Breast epithelium (tissue), 4 donors: Measurements from ENCODE around the gene SRRM3. TPM values are rescaled to one million over a fixed set of nuclear protein-coding genes. Genes with fewer than 3 reads are reported as not detected.
"Not testable (repeated sequence)": the region's sequence is repeated elsewhere in the genome, so short reads cannot be mapped to it uniquely, and the experiment has no call there.

Source experiments
- DNase-seq, 2 donors: peaks; one replicate each; pipeline ENCODE4 v3.0.0-alpha.2; 2019; ENCODE audit warnings: low spot score in 2 of 2
- H3K27ac ChIP-seq, 2 donors: fragments of 200-600 bp; sonication (generic) in 1 of 2; one replicate each; pipeline ENCODE4 v1.5.1; 2016 to 2019; ENCODE audit warnings: mild to moderate bottlenecking in 1 of 2
- H3K27me3 ChIP-seq, 2 donors: fragments of 200-600 bp; sonication (generic) in 1 of 2; one replicate each; pipeline versions ENCODE4 v1.5.1 to v1.6.0; 2017 to 2019; ENCODE audit warnings: control low read depth in 1 of 2, mild to moderate bottlenecking in 1 of 2
- H3K36me3 ChIP-seq: fragments of 200-600 bp; one replicate; pipeline ENCODE4 v1.5.1; 2019
- H3K4me1 ChIP-seq, 2 donors: fragments of 200-600 bp; sonication (generic); one replicate each; pipeline ENCODE4 v1.5.1; 2016 to 2019; ENCODE audit warnings: control low read depth in 1 of 2
- H3K4me3 ChIP-seq, 3 donors: fragments of 200-600 bp; sonication (generic); 1 replicate in 2 of 3; 2 replicates in 1 of 3; pipeline ENCODE4 v1.5.1; 2016 to 2019; ENCODE audit warnings: mild to moderate bottlenecking in 3 of 3, moderate library complexity in 2 of 3
- H3K9me3 ChIP-seq, 2 donors: fragments of 200-600 bp; sonication (generic) in 1 of 2; one replicate each; pipeline ENCODE4 v1.5.1; 2016 to 2019; ENCODE audit warnings: control low read depth in 1 of 2
- POLR2A ChIP-seq: fragments of 450-650 bp; IDR thresholded peaks from one replicate; pipeline ENCODE4 v1.6.1; 2016; ENCODE audit warnings: antibody characterized with exemption, mild to moderate bottlenecking, moderate library complexity
- POLR2AphosphoS5 ChIP-seq, 3 donors: sonication (generic); formaldehyde crosslinking; IDR thresholded peaks; one replicate each; pipeline ENCODE4 v1.6.1; 2017; ENCODE audit warnings: antibody characterized with exemption in 3 of 3
- intact Hi-C: fragments of 100-400 bp; cut with DNase I; formaldehyde crosslinking; loops from one replicate; pipeline ENCODE4 v1.15.1; 2023; ENCODE audit warnings: low total_unique reads
- total RNA-seq, 3 donors: library from RNA; depleted of rRNA; stranded (reverse); fragments of >200 nt; gene quantifications; one replicate each; pipeline ENCODE4 v1.1.0, GENCODE V29; 2016
- TF ChIP-seq, protein P1 (sequence below), 3 donors: fragments of 450-650 bp; IDR thresholded peaks; one replicate each; pipeline ENCODE4 v1.5.1; 2016 to 2017; ENCODE audit warnings: antibody characterized with exemption in 3 of 3, mild to moderate bottlenecking in 3 of 3, moderate library complexity in 3 of 3

Gene SRRM3
- total RNA-seq, 3 donors from 2014 or later, result 3.4 to 7.9 (median 3.4) TPM

DNA sequence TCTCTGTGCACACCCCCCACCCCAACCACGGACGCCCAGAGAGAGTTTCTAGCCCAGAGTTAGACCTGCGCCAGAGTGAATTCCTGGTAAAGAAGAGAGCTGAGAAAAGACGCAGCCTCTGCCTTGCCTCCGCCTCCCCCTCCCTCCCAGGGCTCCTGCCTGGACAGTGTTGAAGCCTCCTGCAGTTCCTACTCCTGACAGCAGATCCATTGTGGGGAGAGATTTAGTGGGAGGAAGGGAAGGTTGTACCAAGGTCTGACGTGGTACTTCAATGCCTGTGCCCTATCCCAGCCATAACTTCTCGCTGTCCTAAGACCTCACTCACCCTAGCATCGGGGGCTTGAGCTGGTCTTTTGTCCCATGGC, 952 bp downstream of the SRRM3 start:
- H3K27me3 ChIP-seq, result peaks cover 0 to 7% of the 10 kb centered on the region in 2 donors
- no peak overlapping the region for H3K4me3 ChIP-seq
- DNase-seq, result no peak
- H3K27ac ChIP-seq, result no peak overlapping the region
- intact Hi-C loops, result no loop called here
- H3K4me1 ChIP-seq, result no peaks in the 10 kb centered on the region
- H3K36me3 ChIP-seq, result no peaks in the 10 kb centered on the region
- H3K9me3 ChIP-seq, result no peaks in the 10 kb centered on the region
- TF ChIP-seq, protein P1, sequence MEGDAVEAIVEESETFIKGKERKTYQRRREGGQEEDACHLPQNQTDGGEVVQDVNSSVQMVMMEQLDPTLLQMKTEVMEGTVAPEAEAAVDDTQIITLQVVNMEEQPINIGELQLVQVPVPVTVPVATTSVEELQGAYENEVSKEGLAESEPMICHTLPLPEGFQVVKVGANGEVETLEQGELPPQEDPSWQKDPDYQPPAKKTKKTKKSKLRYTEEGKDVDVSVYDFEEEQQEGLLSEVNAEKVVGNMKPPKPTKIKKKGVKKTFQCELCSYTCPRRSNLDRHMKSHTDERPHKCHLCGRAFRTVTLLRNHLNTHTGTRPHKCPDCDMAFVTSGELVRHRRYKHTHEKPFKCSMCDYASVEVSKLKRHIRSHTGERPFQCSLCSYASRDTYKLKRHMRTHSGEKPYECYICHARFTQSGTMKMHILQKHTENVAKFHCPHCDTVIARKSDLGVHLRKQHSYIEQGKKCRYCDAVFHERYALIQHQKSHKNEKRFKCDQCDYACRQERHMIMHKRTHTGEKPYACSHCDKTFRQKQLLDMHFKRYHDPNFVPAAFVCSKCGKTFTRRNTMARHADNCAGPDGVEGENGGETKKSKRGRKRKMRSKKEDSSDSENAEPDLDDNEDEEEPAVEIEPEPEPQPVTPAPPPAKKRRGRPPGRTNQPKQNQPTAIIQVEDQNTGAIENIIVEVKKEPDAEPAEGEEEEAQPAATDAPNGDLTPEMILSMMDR (IDR thresholded peaks at IDR 0.05), result no peak
- TF ChIP-seq POLR2AphosphoS5 (IDR thresholded peaks at IDR 0.05), result no peak
- TF ChIP-seq POLR2A, result no peak

DNA sequence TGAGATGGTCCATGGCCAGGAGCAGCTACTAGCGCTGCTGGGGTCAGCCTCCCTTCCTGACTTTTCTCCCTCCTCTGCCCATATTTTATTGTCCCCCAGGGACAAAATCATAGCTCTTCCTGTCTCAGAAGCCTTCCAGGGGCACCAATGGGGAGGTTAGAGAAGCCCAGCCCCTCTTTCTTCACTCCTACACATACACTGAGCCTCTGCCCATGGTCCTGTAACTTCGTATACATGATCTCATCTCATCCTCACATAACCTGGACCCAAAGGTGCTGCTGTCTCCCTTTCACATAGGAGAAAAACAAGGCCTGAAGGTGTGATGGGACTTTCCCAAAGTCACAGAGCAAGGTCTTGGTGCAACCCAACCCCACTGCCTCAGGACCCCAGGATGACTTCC, 2.5 kb downstream of the SRRM3 start:
- Histone ChIP-seq H3K4me3 (no peak overlapping the region), H3K9me3 (no peaks in the 10 kb centered on the region), H3K4me1 (no peaks in the 10 kb centered on the region), H3K27me3 (peaks cover 0 to 7% of the 10 kb centered on the region in 2 donors), H3K36me3 (no peaks in the 10 kb centered on the region), H3K27ac (no peak overlapping the region)
- TF ChIP-seq POLR2AphosphoS5 (IDR thresholded peaks at IDR 0.05), result no peak
- no peak for TF ChIP-seq POLR2A
- TF ChIP-seq, protein P1 (IDR thresholded peaks at IDR 0.05), result no peak
- DNase-seq, result no peak
- intact Hi-C loops, result no loop called here

DNA sequence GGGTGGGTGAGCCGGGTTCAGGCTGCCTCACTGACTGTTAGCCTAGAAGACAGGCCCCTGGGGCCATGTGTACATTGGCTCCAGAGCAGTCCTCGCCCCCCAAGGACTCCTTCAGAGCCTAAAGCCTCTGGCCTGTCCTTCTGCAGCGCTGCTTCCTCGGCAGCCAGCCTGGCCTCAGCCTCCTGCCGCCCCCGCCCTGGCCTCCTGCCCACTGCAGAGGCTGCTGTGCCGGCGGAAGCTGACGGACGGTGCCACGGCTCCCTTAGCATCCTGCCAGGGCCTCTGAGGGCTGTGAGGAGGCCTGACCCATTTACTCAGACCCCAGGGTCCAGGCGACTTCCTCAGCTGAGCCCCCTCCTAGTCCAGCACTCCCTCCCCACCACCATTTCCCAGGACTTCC, 4.9 kb downstream of the SRRM3 start:
- Histone ChIP-seq H3K4me1 (no peaks in the 10 kb centered on the region), H3K9me3 (no peaks in the 10 kb centered on the region), H3K4me3 (no peak overlapping the region), H3K36me3 (no peaks in the 10 kb centered on the region), H3K27me3 (peaks cover 0 to 7% of the 10 kb centered on the region in 2 donors), H3K27ac (no peak overlapping the region)
- intact Hi-C loops, result no loop called here
- TF ChIP-seq POLR2A (no peak), POLR2AphosphoS5 (IDR thresholded peaks at IDR 0.05) (no peak)
- TF ChIP-seq, protein P1 (IDR thresholded peaks at IDR 0.05), result no peak
- no peak for DNase-seq

DNA sequence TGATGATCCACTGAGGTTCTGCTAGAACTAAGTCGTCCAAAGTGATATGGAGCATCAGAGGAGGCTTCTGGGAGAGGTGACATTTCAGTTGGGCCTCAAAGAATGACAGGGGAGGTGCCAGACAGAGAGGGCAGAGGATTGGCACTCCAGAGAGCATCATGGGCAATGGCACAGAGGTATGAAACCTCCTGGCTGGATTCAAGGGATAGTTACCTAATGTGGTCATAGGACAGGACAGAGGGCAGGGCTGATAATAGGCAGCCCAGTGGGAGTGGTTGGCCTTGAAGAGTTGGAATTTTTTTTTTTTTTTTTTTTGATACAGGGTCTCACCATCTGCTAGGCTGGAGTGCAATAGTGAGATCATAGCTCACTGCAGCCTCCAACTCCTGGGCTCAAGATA, 7.6 kb downstream of the SRRM3 start:
- no peak for DNase-seq
- Histone ChIP-seq H3K27ac (no peak overlapping the region), H3K27me3 (no peaks in the 10 kb centered on the region)

DNA sequence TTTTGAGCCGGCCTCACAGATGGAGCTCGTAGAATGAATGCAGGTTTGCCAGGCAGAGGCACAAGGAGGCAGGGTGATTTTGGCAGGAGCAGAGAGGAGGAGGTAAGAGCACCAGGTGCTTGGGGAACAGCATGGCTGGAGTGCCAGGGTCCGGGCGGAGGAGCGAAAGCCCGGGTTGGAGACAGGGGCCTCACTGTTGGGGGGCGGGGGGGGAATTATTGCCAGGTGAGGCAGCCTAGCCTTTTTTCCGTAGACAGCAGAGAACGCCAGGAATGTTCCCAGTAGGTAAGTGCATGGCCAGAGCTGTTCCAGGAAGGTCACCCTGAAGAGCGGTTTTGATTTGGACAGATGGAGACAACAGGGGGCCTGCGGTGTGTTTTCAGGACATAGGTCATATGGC, 9.5 kb downstream of the SRRM3 start:
- no peaks in the 10 kb centered on the region for H3K9me3 ChIP-seq
- intact Hi-C loops, result no loop called here
- DNase-seq, result no peak
- no peak overlapping the region for H3K4me3 ChIP-seq
- H3K27me3 ChIP-seq, result peaks cover 0 to 1% of the 10 kb centered on the region in 2 donors
- no peaks in the 10 kb centered on the region for H3K36me3 ChIP-seq
- no peak overlapping the region for H3K27ac ChIP-seq
- H3K4me1 ChIP-seq, result no peaks in the 10 kb centered on the region
- TF ChIP-seq POLR2A (no peak), POLR2AphosphoS5 (IDR thresholded peaks at IDR 0.05) (no peak)
- TF ChIP-seq, protein P1 (IDR thresholded peaks at IDR 0.05), result no peak

More for the DNA sequence above, 7.6 kb downstream of the SRRM3 start:
- no peak for TF ChIP-seq POLR2AphosphoS5 (IDR thresholded peaks at IDR 0.05)
- TF ChIP-seq POLR2A, result no peak
- TF ChIP-seq, protein P1 (IDR thresholded peaks at IDR 0.05), result no peak
- Histone ChIP-seq H3K4me1 (no peaks in the 10 kb centered on the region), H3K9me3 (no peaks in the 10 kb centered on the region), H3K36me3 (no peaks in the 10 kb centered on the region), H3K4me3 (no peak overlapping the region)
- intact Hi-C loops, result no loop called here

DNA sequence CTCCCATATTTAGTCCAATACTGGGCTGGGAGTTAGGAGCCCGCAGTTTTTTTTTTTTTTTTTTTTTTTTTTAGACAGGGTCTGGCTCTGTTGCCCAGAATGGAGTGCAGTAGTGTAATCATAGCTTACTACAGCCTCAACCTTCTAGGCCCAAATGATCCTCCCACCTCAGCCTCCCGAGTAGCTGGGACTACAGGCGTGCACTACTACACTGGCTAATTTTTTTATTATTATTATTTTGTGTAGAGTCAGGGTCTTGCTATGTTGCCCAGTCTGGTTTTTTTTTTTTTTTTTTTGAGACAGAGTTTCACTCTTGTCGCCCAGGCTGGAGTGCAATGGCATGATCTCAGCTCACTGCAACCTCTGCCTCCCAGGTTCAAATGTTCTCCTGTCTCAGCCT, 13.7 kb downstream of the SRRM3 start:
- H3K4me3 ChIP-seq, DNase-seq, H3K9me3 ChIP-seq, H3K27ac ChIP-seq, H3K4me1 ChIP-seq, H3K36me3 ChIP-seq, intact Hi-C loops: not testable (repeated sequence)
- peaks cover 0 to 25% of the 10 kb centered on the region in 2 donors for H3K27me3 ChIP-seq
